HepG2 (cell line): ENCODE measurements around the gene P4HB. TPM values are rescaled to one million over a fixed set of nuclear protein-coding genes. Genes with fewer than 3 reads are reported as not detected.

Experiments used
- ATAC-seq: fragments of 200-7000 bp; cut with Tn5 transposase; 3 replicates; pipeline ENCODE4 v1.9.1; 2020; ENCODE audit warnings: mild to moderate bottlenecking, moderate library complexity
- BruUV-seq: library from RNA; stranded (reverse); fragments of 400-500 nt; replicated peaks from 2 replicates; lab custom pipeline; 2021; lab: Mats Ljungman, UMichigan
- CTCF ChIA-PET: fragments of 300-600 bp; formaldehyde crosslinking; extraction: SDS; loops from one replicate; lab custom pipeline; 2021; ENCODE audit warnings: low total read pairs, inconsistent platforms, low intra/inter-chr PET ratio; lab: Yijun Ruan, JAX
- POLR2A ChIA-PET: fragments of 350-600 bp; sonication (Branson Sonifier 250); formaldehyde crosslinking; loops from one replicate; lab custom pipeline; 2020; ENCODE audit warnings: antibody characterized with exemption, inconsistent platforms; lab: Yijun Ruan, JAX
- DNase-seq: peaks from one replicate; pipeline ENCODE4 v3.0.0-alpha.2; 2015; ENCODE audit warnings: low spot score
- FAIRE-seq: peaks from 3 replicates; lab custom pipeline; 2011; peaks lifted over from hg19 to GRCh38; lab: Jason Lieb, UNC
- H2AFZ ChIP-seq: one replicate; pipeline ENCODE4 v1.6.1; 2011; ENCODE audit warnings: low read length, inconsistent platforms
- H3K27ac ChIP-seq: fragments of 300-600 bp; 3 replicates; pipeline ENCODE4 v1.8.0; 2011; ENCODE audit warnings: mixed run types, mild to moderate bottlenecking, mixed read lengths, low read length, inconsistent platforms; ENCODE audit not compliant: insufficient read depth; ENCODE audit errors: extremely low read length
- H3K27me3 ChIP-seq, 2 experiments: fragments of 200-600 bp in 1 of 2; 2 replicates in 1 of 2; 3 replicates in 1 of 2; pipeline versions ENCODE4 v1.6.0 to v1.8.0; 2011; ENCODE audit warnings: low read length in 2 of 2, mild to moderate bottlenecking in 2 of 2, moderate library complexity in 2 of 2, inconsistent platforms in 1 of 2; ENCODE audit not compliant: insufficient read depth in 2 of 2, control insufficient read depth in 1 of 2
- H3K36me3 ChIP-seq, 2 experiments: fragments of 200-600 bp in 1 of 2; replicated peaks in 1 of 2; 2 replicates in 1 of 2; 3 replicates in 1 of 2; pipeline versions ENCODE4 v1.5.1 to v1.8.0; 2011; ENCODE audit warnings: low read length in 2 of 2, inconsistent platforms in 1 of 2; ENCODE audit not compliant: insufficient read depth in 2 of 2, control insufficient read depth in 1 of 2
- H3K4me1 ChIP-seq: 2 replicates; pipeline ENCODE4 v1.5.1; 2012; ENCODE audit warnings: low read length, inconsistent platforms; ENCODE audit not compliant: insufficient read depth
- H3K4me2 ChIP-seq: 2 replicates; pipeline ENCODE4 v1.6.0; 2011; ENCODE audit warnings: low read depth, low read length, inconsistent platforms
- H3K4me3 ChIP-seq, 3 experiments: fragments of 200-600 bp in 1 of 3; sonication (generic), shearing (Covaris generic) in 1 of 3; replicated peaks in 1 of 3; 2 replicates each; pipeline ENCODE4 v1.5.1; 2011 to 2016; ENCODE audit warnings: low read length in 3 of 3, inconsistent platforms in 2 of 3, low read depth in 2 of 3, mild to moderate bottlenecking in 2 of 3, control low read depth in 1 of 3, mixed read lengths in 1 of 3; ENCODE audit not compliant: insufficient read depth in 1 of 3
- H3K79me2 ChIP-seq: one replicate; pipeline ENCODE4 v1.6.1; 2011; ENCODE audit warnings: low read length, inconsistent platforms; ENCODE audit not compliant: insufficient read depth
- H3K9ac ChIP-seq: 2 replicates; pipeline ENCODE4 v1.6.0; 2011; ENCODE audit warnings: mild to moderate bottlenecking, low read depth, low read length, inconsistent platforms; ENCODE audit not compliant: insufficient read depth
- H3K9me3 ChIP-seq: 2 replicates; pipeline ENCODE4 v1.5.1; 2012; ENCODE audit warnings: mild to moderate bottlenecking, low read length
- H4K20me1 ChIP-seq: 2 replicates; pipeline ENCODE4 v1.6.0; 2011; ENCODE audit warnings: inconsistent platforms, mild to moderate bottlenecking, low read length, moderate library complexity; ENCODE audit not compliant: insufficient read depth
- AHDC1 ChIP-seq: sonication (generic); formaldehyde crosslinking; IDR thresholded peaks from 2 replicates; pipeline ENCODE4 v1.5.1; 2020; ENCODE audit warnings: mild to moderate bottlenecking, missing genetic modification reagents, borderline replicate concordance
- DNMT1 ChIP-seq: sonication (generic); formaldehyde crosslinking; IDR thresholded peaks from 2 replicates; pipeline ENCODE4 v1.5.1; 2020; ENCODE audit warnings: mild to moderate bottlenecking, missing genetic modification reagents
- E2F1 ChIP-seq: sonication (generic); formaldehyde crosslinking; IDR thresholded peaks from 2 replicates; pipeline ENCODE4 v1.5.0; 2020; ENCODE audit warnings: missing genetic modification reagents
- ELF1 ChIP-seq: sonication (generic); formaldehyde crosslinking; IDR thresholded peaks from 2 replicates; pipeline ENCODE4 v1.4.0; 2020; ENCODE audit warnings: missing genetic modification reagents
- SIX4 ChIP-seq: sonication (generic); formaldehyde crosslinking; IDR thresholded peaks from 2 replicates; pipeline ENCODE4 v1.4.0; 2020; ENCODE audit warnings: missing genetic modification reagents
- ZBTB7B ChIP-seq: sonication (generic); formaldehyde crosslinking; IDR thresholded peaks from 2 replicates; pipeline ENCODE4 v1.4.0; 2020; ENCODE audit warnings: missing genetic modification reagents
- ZC3H13 ChIP-seq: sonication (generic); formaldehyde crosslinking; IDR thresholded peaks from 2 replicates; pipeline ENCODE4 v1.8.1; 2023; ENCODE audit warnings: mild to moderate bottlenecking, missing genetic modification reagents, moderate library complexity
- ZNF234 ChIP-seq: sonication (generic); formaldehyde crosslinking; conservative IDR thresholded peaks from 2 replicates; pipeline ENCODE4 v1.5.1; 2020; ENCODE audit warnings: mild to moderate bottlenecking, missing genetic modification reagents
- ZNF598 ChIP-seq: sonication (generic); formaldehyde crosslinking; IDR thresholded peaks from 2 replicates; pipeline ENCODE4 v1.5.1; 2020; ENCODE audit warnings: mild to moderate bottlenecking, missing genetic modification reagents, borderline replicate concordance
- ZNF614 ChIP-seq: IDR thresholded peaks from 2 replicates; pipeline ENCODE4 v1.6.1; 2018; ENCODE audit warnings: missing biosample characterization, missing genetic modification reagents, inconsistent platforms, borderline replicate concordance
- WGBS: methylation state at CpG from one replicate; pipeline ENCODE4 v1.1.6; 2017; ENCODE audit warnings: low lambda C conversion rate; 5-methylcytosine and 5-hydroxymethylcytosine counted together
- in situ Hi-C: cut with HindIII; loops from 2 replicates; pipeline ENCODE4 v1.10.0; 2017; ENCODE audit warnings: low pct_unique_long_range_greater_than_20kb; ENCODE audit not compliant: extremely low pct_ligation_motif_present
- intact Hi-C: fragments of 100-400 bp; cut with micrococcal nuclease; formaldehyde crosslinking; loops from one replicate; pipeline ENCODE4 v1.10.0; 2022; ENCODE audit not compliant: unreplicated experiment
- polyA plus RNA-seq, 8 experiments: library from polyadenylated mRNA; depleted of rRNA in 3 of 8; stranded (reverse) in 7 of 8; unstranded in 1 of 8; fragments of >200 nt; fragmentation: Illumina TruSeq in 4 of 8; extraction: Trizol in 4 of 8; gene quantifications; 2 replicates each; pipeline versions ENCODE4 v1.2.1 to v1.2.3, GENCODE V29; 2011 to 2016; ENCODE audit warnings: low read depth in 4 of 8, missing spikeins in 1 of 8, mixed read lengths in 1 of 8; ENCODE audit not compliant: insufficient read depth in 1 of 8
- total RNA-seq, 5 experiments: library from RNA; depleted of rRNA; stranded (reverse); fragments of >200 nt; fragmentation: Illumina TruSeq; extraction: Trizol; gene quantifications; 2 replicates each; pipeline ENCODE4 v1.2.3, GENCODE V29; 2016; ENCODE audit warnings: low read depth in 1 of 5
- TF ChIP-seq, protein P1 (sequence below): sonication (generic); formaldehyde crosslinking; IDR thresholded peaks from 2 replicates; pipeline ENCODE4 v1.5.0; 2020; ENCODE audit warnings: missing genetic modification reagents
- TF ChIP-seq, protein P2 (sequence below): sonication (generic); formaldehyde crosslinking; conservative IDR thresholded peaks from 2 replicates; pipeline ENCODE4 v1.8.1; 2023; ENCODE audit warnings: missing genetic modification reagents

The P4HB gene
- total and polyA plus RNA-seq, 2 of the 13 experiments (the other 11 are each of a cell fraction or from before 2014, with no cell fraction given) = 185 to 782 TPM

GRCh38 chr17:81840826-81841778, 19.2 kb downstream of the P4HB start:
- Histone ChIP-seq H4K20me1 (peaks cover 6% of the 10 kb centered on the region; the same call in 1 of the 2 replicates), H3K27me3 (no peaks in the 10 kb centered on the region), H3K36me3 (peaks cover 26 to 36% of the 10 kb centered on the region in 2 experiments), H3K79me2 (no peaks in the 10 kb centered on the region), H3K4me3 (no peak overlapping the region; a peak in 1 of 6 replicates), H3K9ac (no peak overlapping the region), H3K4me2 (no peak overlapping the region), H2AFZ (no peak overlapping the region), H3K9me3 (no peaks in the 10 kb centered on the region), H3K27ac (no peak overlapping the region), H3K4me1 (peaks cover 40% of the 10 kb centered on the region)
- ChIA-PET CTCF (no interaction called here), POLR2A (interaction anchor here (0.6 to 8.9 kb wide), 9 partner anchors 7 to 114 kb away, joined by 3 to 40 read pairs (median 5); partner anchors contain the start of genes MCRIP1 and P4HB)
- DNase-seq (no peak), FAIRE-seq (no peak), ATAC-seq (peak; percentile 53)
- intact Hi-C loops = no loop called here
- BruUV-seq = no TSS peak
- in situ Hi-C loops = no loop called here
- 56% methylated on average over 36 of the region's 40 CpGs for WGBS
- TF ChIP-seq, protein P1, sequence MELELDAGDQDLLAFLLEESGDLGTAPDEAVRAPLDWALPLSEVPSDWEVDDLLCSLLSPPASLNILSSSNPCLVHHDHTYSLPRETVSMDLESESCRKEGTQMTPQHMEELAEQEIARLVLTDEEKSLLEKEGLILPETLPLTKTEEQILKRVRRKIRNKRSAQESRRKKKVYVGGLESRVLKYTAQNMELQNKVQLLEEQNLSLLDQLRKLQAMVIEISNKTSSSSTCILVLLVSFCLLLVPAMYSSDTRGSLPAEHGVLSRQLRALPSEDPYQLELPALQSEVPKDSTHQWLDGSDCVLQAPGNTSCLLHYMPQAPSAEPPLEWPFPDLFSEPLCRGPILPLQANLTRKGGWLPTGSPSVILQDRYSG (CRISPR knock-in tag) = no peak
- TF ChIP-seq, protein P2, sequence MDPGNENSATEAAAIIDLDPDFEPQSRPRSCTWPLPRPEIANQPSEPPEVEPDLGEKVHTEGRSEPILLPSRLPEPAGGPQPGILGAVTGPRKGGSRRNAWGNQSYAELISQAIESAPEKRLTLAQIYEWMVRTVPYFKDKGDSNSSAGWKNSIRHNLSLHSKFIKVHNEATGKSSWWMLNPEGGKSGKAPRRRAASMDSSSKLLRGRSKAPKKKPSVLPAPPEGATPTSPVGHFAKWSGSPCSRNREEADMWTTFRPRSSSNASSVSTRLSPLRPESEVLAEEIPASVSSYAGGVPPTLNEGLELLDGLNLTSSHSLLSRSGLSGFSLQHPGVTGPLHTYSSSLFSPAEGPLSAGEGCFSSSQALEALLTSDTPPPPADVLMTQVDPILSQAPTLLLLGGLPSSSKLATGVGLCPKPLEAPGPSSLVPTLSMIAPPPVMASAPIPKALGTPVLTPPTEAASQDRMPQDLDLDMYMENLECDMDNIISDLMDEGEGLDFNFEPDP (CRISPR knock-in tag) = 0 out of 2 replicates have a peak, but pooled peaks have one; percentile 49
- TF ChIP-seq E2F1 (CRISPR knock-in tag) (no peak), SIX4 (no peak), ZNF598 (CRISPR knock-in tag) (0 out of 2 replicates have a peak, but pooled peaks have one; percentile 23), DNMT1 (CRISPR knock-in tag) (no peak), ZBTB7B (no peak), AHDC1 (CRISPR knock-in tag) (no peak), ZNF614 (no peak), ZC3H13 (CRISPR knock-in tag) (peak; percentile 14; the same call in 1 of the 2 replicates), ELF1 (no peak), ZNF234 (CRISPR knock-in tag) (no peak)
